ENCODE data around the gene RPL5.
A peak's percentile ranks its signal among the peaks of the same experiment; 100 is the strongest.

Gene RPL5

DNA sequence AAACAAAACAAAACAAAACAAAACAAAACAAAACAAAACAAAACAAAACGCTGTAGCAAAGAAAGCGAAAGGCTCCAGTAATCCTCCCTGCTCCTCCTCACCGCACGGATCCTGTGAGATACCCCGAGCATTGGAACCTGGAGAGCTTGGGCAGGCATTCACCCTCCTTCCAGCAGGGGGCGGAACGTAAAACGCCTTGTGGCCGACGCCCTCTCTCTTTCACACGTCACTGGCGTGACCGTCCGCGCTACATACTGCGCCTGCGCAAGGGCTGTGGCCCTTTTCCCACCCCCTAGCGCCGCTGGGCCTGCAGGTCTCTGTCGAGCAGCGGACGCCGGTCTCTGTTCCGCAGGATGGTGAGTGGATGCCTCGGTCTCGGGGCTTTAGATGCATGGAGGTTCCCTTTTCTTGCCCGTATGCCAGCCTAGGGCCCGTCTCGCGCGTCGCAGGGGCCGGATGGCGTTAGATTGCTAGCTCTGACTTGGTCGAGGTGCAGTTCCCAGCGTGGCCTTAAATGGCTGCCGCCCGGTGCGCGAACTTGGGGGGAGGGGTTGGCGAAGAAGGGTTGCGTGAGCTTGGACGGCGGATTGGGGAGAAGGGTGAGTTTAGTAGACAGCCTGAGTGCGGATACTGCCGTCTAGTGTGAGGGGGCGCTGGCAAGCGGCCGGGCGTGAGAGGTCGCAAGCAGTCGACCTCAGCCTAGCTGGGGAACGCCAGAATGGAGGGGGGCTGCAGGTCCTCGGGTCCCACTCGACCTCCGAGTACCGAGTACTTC lies at the start of gene RPL5:
TSS of gene RPL5 (plus strand) at position 279 of the 775 bp plus-strand sequence. CDS start at position 354, 75 bp downstream.
- peak within 1 kb of the TSS; percentile 100 for H3K4me3 ChIP-seq (ENCODE audit: low read depth, low read length)

DNA sequence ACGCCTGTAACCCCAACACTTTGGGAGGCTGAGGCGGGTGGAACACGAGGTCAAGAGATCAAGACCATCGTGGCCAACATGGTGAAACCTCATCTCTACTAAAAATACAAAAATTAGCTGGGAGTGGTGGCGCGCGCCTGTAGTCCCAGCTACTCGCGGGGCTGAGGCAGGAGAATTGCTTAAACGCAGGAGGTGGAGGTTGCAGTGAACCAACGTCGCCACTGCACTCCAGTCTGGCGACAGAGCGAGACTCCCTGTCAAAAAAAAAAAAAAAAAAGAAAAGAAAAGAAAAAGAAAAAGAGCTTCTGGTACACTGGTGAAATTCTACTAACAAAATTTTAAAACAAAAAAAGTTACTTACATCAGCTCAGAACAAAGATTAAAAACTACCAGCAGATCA lies 48.3 kb upstream of the RPL5 start:
- peak overlapping the region; percentile 73 for H3K4me3 ChIP-seq (ENCODE audit: low read depth, low read length)

DNA sequence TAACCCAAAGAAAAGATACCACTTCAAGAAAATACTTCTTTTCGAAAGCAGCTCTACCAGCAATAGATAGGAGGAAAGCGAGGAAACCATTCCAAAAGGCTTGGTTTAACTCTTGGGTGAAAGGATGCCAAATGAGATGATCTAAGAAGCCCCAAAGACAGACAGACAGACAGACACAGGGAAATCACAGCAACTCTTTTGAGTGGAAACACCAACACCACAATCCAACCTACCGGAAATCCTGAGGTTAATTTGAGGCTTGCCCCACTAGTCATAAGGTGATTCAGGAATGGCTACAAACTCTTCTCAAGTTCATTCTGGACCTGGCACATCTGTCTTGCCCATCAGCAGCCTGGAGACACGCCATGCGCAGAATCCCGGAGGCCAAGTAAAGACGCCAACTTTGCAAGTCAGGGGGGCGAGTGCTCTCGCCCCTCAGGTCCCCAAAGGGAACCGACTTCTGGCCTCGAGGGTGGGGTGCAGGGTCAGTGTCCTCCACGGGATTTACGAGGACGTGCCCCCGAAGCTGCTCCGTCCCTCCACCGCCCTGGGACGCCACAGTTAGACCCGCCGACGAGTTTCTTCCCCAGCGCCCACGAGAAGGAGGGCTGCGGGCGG lies 47.7 kb upstream of the RPL5 start:
- H3K4me3 ChIP-seq (ENCODE audit: low read depth, low read length): peak overlapping the region; percentile 73

DNA sequence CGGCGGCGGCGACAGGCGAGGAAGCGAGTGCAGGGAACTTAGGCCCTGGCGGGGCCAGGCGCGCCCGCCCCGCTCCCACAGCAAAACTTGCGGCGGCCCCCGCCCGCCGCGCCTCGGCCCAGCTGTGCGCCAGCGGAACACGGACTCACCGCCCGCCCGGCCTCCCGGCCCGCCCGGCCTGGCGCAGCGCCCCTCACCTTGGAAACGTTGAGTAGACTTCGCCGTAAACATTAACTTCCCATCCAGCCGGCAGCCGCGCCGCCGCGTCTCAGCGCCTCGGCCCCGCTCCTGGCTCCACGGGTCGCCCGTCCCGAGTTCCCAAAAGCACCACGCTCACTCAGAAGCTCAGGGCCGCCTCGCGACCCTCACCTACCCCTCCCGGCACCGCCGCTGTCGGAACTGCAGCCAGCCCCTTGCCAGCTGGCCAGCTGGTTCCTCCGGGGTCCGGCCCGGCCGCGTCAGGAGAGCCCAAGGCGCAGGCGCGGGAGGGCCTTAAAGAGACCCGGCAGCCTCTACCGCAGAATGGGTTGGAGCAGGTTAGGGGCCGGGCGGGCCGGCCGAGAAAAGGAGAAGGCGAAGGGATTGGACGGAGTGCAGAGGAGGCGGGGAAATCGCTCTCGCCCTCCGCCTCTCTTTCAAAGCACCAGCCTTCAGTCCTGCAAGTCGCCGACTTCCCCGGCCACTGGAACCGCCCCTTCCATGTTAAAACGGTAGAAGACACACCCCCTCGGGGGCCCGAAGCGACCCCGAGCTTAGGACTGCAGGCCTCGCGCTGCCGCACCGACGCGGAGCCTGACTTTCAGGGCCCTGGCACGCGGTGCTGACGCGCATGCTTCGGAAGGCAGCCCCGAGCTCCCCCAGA lies 47.0 kb upstream of the RPL5 start, which contains the start of gene EVI5:
TSS of gene EVI5 (minus strand) at position 470 of the 862 bp plus-strand sequence. CDS start 48,562 bp downstream, outside the sequence.
- H3K4me3 ChIP-seq (ENCODE audit: low read depth, low read length): peak within 1 kb of the TSS; percentile 73

DNA sequence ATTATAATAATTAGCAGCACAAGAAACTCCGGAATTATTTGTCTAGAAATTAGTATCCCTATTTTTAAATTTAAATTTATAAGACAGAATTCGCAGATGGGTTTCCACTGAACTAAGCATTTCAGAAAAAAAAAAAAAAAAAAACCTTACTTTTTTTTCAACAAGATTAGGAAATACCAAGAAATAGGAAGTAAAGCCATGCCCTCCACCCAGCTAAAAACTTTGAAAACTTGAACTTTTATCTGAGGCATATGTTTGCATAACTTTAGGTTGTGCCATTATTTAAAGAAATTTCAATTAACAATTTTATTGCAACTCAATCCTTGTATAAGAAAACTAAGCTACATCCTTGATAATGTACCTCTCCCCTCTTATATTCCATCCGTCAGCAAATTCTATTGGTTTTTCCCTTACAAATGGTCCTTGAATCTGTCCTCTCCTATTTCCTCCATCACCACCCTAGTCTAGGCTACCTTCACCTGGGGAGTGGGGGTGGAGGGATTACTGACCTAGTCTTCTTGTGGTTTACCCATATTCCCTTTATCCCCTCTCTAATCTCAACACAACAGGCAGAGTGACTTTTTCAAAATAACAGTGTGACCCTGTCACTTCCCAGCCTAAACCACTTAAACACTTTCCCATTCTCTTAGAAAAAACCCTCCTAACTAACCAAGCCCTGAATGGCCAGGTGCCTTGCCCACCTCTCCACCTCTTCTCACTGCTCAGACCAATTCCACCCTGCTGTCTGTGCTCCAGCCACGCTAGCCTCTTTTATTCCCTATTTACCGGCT lies 45.5 kb upstream of the RPL5 start:
- H3K4me3 ChIP-seq (ENCODE audit: low read depth, low read length): no peak overlapping the region

DNA sequence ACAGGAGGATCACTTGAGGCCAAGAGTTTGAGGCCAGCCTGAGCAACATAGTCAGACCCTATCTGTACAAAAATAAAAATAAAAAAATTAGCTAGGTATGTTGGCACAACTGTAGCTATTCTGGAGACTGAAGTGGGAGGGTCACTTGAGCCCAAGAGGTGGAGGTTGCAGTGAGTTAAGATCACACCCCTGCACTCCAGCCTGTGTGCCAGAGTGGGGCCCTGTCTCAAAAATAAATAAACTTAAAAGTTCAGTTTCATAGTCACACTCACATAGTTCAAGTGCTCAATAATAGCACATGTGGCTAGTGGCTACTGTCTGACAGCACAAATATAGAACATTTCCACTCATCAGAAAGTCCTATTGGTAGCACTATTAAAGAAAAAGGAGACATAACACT lies 41.8 kb upstream of the RPL5 start:
- no peak overlapping the region for H3K4me3 ChIP-seq (ENCODE audit: low read depth, low read length)

DNA sequence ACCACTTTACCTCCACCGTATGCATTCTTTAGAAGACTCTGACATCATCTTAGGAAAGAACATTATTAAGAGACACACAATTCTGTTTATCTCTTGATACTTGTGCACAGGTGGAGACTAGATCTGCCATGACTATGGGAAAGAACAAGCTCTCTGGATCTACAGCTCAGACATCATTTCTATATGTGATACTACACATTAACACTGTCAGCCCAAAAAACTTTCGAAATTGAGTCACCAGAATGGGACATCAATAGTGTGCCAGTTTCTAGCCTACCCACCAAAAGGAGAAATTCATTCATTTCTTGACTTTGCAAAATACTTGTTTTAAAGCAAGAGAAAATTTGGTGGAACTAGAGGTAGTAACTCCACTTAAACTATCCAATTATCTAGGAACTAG lies 41.0 kb upstream of the RPL5 start:
- H3K4me3 ChIP-seq (ENCODE audit: low read depth, low read length): no peak overlapping the region

DNA sequence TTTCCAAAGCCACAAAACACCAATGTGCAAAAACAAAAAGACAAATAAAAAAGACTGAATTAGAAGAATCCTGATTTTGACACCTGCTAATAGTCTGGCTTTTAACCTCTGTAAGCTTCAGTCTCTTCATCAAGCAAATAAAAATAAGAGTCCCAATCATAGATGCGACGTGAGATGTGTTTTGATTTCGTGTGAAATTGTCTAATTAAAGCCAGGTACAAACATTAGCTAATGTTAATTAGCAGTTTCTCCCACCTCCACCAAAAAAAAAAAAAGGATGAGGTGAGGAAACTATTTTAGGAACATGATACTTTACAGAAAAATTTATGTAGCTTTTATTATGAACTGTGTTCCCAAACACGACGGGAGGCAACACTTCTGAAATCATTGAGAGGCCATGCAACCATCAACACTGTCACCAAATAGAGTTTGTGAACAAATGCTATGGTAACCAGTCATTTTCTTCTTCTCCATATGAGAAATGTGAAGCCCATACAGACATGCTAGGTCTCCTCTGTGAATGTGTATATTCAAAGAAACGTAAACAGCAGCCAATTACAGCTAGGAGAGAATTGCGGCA lies 40.3 kb upstream of the RPL5 start:
- no peak overlapping the region for H3K4me3 ChIP-seq (ENCODE audit: low read depth, low read length)

DNA sequence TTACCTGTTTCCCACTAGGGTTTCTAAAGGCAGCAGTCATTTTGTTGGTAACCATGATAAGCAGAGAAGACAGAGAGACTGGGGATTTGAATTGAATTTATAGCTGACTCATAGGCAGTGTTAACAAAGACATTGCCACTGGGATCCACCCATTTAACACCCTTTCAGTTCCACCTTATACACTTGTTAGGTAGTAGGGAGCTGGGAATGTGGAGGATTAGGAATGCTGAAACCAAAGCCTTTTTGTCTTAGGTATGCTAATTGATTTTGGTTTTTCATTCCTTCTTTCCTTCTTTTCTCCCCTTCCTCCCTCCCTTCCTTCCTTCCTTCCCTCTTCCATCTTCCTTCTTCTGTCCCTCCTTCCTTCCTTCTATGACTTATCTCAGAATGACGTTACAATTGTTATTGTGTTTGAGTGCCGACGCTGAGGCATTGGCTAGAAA lies 39.5 kb upstream of the RPL5 start:
- no peak overlapping the region for H3K4me3 ChIP-seq (ENCODE audit: low read depth, low read length)

DNA sequence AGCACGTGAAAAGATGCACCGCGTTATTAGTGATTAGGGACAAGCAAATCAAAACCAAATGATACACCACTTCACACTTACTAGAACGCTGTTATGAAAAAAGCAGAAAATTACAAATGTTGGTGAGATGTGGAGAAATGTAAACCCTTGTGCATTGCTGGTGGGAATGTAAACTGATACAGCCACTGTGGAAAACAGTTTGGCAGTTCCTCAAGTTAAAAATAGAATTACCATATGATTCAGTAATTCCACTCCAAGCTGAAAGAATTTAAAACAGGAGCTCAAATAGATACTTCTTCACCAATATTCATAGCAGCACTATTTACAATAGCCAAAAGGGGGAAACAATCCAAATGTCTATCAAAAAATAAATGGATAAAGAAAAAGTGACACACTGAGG lies 36.7 kb upstream of the RPL5 start:
- H3K4me3 ChIP-seq (ENCODE audit: low read depth, low read length): no peak overlapping the region

DNA sequence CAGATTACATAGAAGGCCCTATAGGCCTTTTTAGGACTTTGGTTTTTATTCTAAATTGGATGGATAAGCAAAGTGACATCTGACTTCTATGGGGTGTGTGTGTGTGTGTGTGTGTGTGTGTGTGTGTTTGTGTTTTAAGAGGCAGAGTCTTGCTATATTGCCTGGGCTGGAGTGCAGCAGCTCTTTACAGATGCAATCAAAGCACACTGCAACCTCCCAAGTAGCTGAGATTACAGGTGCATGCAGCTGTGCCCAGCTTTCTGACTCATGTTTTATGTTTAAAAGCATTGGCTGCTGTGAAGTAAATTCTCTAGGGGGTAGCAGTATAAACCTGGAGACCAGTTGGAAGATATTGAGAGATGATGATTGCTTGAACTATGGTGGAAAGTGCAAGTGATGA lies 34.5 kb upstream of the RPL5 start:
- no peak overlapping the region for H3K4me3 ChIP-seq (ENCODE audit: low read depth, low read length)

DNA sequence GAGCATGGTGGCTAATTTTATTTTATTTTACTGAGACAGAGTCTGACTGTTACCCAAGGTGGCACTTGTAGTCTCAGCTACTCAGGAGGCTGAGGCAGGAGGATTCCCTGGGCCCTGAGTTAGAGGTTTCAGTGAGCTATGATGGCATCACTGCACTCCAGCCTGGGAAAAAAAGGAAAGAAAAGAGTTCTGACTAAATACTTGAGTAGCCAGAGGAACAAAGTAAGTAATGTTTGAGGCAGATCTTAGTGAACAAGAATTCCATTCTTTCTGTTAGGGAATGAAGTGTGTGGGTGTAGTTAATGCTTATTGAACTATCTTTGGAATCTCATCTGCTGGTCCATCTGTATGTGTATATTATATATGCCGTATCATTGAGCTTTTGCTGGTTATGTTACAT lies 33.9 kb upstream of the RPL5 start:
- H3K4me3 ChIP-seq (ENCODE audit: low read depth, low read length): no peak overlapping the region

DNA sequence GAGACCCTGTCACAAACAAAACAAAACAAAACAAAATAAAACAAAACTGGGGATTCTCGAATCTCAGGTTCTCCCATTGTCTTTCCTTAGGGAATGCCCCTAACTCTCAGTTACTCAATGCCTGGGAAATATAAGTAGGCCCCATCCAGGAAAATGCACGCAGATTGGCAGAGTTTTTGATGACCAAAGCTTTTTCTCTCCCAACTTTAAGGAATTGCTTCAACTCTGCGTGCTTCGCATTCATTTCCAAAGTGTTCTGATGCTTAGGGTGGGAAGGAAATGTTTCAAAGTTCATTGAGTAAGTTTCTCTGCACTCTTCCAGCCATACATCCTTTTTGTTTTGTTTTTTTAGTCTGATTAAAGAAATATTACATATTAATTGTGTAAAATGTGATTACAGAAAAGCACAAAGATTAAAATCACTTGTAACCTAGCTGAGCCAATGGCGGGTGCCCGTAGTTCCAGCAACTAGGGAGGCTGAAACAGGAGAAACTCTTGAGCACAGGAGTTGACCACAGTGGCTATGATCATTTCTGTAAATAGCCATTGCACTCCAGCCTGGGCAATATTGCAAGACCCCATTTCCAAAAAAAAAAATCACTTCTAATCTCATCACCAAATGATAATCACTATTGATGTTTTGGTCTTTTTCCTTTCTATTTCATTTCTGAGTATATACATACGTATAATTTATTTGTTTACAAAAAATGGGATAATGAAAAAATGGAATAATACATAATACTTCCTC lies 28.5 kb upstream of the RPL5 start:
- H3K4me3 ChIP-seq (ENCODE audit: low read depth, low read length): no peak overlapping the region

DNA sequence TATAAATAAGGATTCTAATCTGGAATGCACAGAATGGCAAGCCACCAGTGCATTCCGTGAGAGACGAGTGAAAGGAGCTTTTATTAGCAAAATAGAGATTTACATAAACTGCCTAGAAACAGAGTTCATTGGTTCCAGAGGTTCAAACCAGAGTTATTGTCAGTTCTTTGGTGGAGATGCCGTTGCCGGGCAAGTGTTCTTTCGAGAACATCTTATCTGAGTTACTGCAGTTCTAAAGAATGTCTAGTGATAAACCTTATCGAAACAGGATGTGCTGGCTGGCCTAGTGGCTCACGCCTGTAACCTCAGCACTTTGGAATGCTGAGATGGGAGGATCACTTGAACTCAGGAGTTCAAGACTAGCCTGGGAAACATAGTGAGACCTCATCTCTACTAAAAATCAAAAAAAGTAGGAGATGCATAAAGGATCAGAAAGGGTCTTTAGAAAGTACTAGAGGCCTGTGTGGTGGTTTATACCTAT lies 27.1 kb upstream of the RPL5 start:
- H3K4me3 ChIP-seq (ENCODE audit: low read depth, low read length): no peak overlapping the region

DNA sequence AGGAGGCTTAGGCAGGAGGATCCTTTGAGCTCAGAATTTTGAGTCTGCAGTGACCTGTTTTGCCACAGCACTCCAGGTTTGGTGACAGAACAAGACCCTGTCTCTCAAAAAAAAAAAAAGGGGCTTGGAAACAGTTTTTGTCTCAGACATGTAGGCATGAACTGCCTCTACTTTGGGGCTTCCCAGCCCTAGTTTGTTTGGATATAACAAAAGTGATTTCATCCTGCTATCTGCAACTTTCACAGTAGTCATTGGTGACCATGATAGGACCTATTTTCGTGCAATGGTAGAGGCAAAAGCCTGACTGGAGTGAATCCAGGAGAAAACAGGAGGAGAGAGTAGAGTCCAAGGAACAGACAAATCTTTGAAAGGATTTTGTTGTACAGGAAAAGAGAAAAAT lies 26.6 kb upstream of the RPL5 start:
- no peak overlapping the region for H3K4me3 ChIP-seq (ENCODE audit: low read depth, low read length)

DNA sequence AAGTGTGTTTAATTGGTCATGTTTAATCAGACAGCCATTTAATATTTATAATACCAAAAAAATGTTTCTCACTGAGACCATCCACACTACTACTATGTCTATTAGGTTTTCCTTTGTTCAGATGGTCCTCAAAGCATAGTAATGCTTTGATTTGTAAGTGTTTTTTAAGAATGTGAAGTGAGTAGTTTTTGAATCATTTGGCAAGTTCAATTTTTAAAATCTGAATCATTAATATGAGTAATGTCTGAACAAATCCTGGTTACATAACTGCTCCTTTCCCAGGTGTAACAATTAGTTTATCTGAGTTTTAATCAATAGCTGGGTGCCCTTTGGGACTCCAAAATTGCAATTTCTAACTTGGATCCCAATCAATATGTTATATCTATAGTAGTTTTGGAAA lies 23.5 kb upstream of the RPL5 start:
- H3K4me3 ChIP-seq (ENCODE audit: low read depth, low read length): no peak overlapping the region

DNA sequence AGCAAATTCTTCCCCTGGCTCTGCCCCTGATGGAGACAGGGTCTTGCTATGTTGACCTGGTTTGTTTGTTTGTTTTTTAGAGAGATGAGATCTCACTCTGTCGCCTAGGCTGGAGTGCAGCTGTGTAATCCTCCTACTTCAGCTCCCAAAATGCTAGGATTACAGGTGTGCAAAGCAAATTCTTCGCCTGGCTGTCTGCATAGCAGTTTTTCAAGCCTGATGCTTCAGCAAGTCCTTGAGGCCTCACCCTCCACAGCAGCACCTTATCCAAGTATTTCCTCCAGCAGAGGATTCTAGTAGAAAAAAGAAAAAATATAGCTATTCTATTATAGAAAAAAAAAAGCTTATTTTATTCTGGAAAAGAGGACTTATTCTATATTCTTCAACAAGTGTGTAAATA lies 15.1 kb upstream of the RPL5 start:
- H3K4me3 ChIP-seq (ENCODE audit: low read depth, low read length): no peak overlapping the region

DNA sequence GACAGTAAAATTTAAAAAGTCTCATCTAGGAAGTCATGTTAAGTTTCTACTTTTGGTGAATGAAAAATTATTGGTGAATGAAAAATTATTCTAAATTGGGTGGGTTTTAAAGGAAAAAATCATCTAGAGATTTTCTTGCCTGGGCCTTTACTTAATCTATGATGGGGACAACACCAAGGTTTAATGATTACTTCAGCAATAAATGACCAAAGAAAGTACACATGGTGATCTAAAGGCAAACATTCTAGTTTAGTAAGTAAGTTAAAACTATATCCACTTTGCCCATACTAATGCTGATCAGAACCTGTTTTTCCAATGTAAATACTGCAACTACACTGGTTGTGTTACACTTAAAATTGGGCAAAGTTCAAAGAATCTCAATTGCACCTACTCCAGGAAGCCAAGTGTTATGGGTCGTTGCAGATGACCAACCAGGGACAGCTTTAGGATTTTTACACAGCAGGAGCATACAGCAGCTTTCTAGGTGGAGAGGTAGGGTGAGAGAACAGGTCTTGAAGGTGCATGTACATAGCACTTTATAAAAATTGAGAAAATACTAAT lies 14.6 kb upstream of the RPL5 start:
- no peak overlapping the region for H3K4me3 ChIP-seq (ENCODE audit: low read depth, low read length)

Measured in iPS-11a (cell line).